Stimulated activated CD8-positive, alpha-beta memory T cell treated with anti-CD3 and anti-CD28 coated beads, Interleukin-12 subunit alpha, Interleukin-12 subunit beta, amount 100 ng/mL, for 4 hours (primary cell): ENCODE measurements around the gene CLCA1.

ENCODE experiments used
- DNase-seq: peaks from one replicate; pipeline ENCODE4 v3.0.0-alpha.2; 2020; ENCODE audit warnings: low read depth

CLCA1 gene

GRCh38 chr1:86503406-86504136 lies 34.8 kb downstream of the CLCA1 start:
- no peak for DNase-seq

- no peak for DNase-seq
These were observed 35.4 kb downstream of the CLCA1 start for GRCh38 chr1:86504137-86504479.

- no peak for DNase-seq
These were observed 36.3 kb downstream of the CLCA1 start for GRCh38 chr1:86504895-86505563.

GRCh38 chr1:86505564-86505902 lies 36.8 kb downstream of the CLCA1 start:
- no peak for DNase-seq

- no peak for DNase-seq
These were observed 39.3 kb downstream of the CLCA1 start for GRCh38 chr1:86507935-86508582.

- DNase-seq: no peak
These were observed 39.8 kb downstream of the CLCA1 start for GRCh38 chr1:86508583-86508969.

- no peak for DNase-seq
These were observed 46.9 kb downstream of the CLCA1 start for GRCh38 chr1:86515597-86515996.

- DNase-seq: no peak
These were observed 47.6 kb downstream of the CLCA1 start for GRCh38 chr1:86516335-86516734.

GRCh38 chr1:86517336-86517735 lies 48.6 kb downstream of the CLCA1 start:
- no peak for DNase-seq

- DNase-seq: no peak
These were observed 52.2 kb downstream of the CLCA1 start for GRCh38 chr1:86520789-86521521.

GRCh38 chr1:86521522-86521891 lies 52.8 kb downstream of the CLCA1 start:
- no peak for DNase-seq

- DNase-seq: no peak
These were observed 53.5 kb downstream of the CLCA1 start for GRCh38 chr1:86522240-86522639.

- DNase-seq: no peak
These were observed 55.1 kb downstream of the CLCA1 start for GRCh38 chr1:86523670-86524354.

GRCh38 chr1:86527306-86527705 lies 58.6 kb downstream of the CLCA1 start:
- DNase-seq: no peak

- DNase-seq: no peak
These were observed 61.6 kb downstream of the CLCA1 start for GRCh38 chr1:86530211-86530845.

GRCh38 chr1:86537928-86538695 lies 69.4 kb downstream of the CLCA1 start:
- DNase-seq: no peak

GRCh38 chr1:86538775-86539174 lies 70.0 kb downstream of the CLCA1 start:
- no peak for DNase-seq

- no peak for DNase-seq
These were observed 73.1 kb downstream of the CLCA1 start for GRCh38 chr1:86541859-86542258.

GRCh38 chr1:86542631-86543030 lies 73.9 kb downstream of the CLCA1 start:
- DNase-seq: no peak

- no peak for DNase-seq
These were observed 78.1 kb downstream of the CLCA1 start, which contains the start of gene CLCA4 for GRCh38 chr1:86546787-86547221. Gene CLCA4, plus strand, starts transcription at chr1:86547078. Its CDS starts 42 bp downstream, at chr1:86547120.

GRCh38 chr1:86548839-86549238 lies 80.1 kb downstream of the CLCA1 start:
- no peak for DNase-seq
